Activated T-cell treated with anti-CD3 and anti-CD28 coated beads for 4 hours (primary cell): ENCODE measurements around the gene DCAF8.

Experiments
- DNase-seq: peaks from one replicate; pipeline ENCODE4 v3.0.0-alpha.2; 2020

Gene DCAF8

DNA sequence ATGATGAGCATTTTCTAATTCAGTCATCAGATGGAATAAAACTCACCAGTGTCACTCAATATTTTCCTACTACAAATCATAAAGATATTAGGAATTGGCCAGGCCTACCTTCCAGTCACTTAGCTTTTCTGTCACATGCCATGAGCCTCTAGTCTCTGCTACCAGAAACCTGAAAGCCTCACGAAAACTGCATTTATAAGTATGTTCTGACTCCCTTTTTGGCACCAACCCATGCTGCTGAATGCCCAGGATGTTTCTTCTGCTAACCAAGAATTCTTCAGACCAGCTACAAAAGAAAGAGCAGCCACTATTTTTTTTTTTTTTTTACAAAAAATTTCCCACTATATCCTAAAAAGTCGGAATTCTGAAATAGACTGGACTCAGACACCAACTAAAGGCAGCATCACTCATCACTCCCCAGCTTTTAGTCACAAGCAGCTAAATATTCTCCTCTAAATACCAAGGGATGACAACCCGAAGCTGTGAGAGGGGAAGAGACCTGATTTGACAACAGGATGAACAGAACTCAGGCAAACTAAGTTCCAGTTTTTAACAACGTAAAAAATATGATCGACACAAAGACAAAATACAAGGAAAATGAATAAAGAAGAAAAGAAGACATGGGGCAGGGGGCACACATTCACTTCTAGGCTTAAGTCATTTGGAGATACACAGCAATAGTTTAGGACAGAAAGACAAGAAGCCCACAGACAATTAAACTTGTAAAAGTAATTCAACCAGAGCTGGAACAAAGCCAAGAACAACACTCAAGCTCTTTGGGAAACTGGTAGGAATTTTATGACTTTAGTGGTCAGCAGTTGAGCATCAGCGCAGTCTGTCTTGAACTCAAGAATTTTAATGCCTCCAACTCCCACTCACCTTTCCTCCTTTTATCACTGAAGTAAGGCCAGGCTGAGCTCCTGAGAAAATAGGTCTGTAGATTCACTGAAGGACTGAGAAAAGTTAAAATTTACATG is 1.7 kb downstream of the DCAF8 start:
- DNase-seq: no peak

- no peak for DNase-seq
Measured at GRCh38 chr1:160258177-160258798, 4.1 kb downstream of the DCAF8 start.

GRCh38 chr1:160257411-160258015 is 4.8 kb downstream of the DCAF8 start:
- no peak for DNase-seq

DNA sequence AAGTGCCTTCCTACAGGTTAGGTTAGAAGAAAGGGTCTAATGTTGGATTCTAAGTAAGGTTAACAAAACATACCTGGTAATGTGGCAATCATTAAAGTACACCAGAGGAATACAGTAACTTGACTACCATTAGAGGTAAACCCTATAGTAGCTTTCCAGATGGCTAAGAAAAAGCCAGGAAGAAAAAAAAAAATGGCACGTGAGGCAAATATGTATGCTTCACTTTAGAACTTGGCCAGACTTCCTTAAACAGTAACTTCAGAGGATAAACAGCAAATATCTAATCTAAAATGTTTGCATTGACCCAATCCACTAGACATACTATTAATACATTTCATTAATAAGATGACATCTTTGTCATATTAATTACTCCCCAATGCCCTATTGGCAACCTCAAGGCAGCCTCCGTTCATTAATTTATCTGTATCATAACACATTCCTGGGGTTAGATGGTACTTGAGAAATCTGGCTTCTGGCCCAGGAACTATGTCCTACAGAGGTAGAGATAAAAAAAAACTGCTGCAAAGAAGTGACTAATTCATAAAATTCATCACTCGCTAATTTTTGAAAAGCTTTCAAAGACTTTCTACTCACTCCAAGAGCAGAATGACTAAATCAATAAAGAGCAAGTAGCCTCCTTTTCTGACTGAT is 5.8 kb downstream of the DCAF8 start:
- no peak for DNase-seq

GRCh38 chr1:160255781-160256300 is 6.5 kb downstream of the DCAF8 start:
- no peak for DNase-seq

- peak; percentile 49 for DNase-seq
Measured at GRCh38 chr1:160251687-160252526, 10.4 kb downstream of the DCAF8 start.

DNA sequence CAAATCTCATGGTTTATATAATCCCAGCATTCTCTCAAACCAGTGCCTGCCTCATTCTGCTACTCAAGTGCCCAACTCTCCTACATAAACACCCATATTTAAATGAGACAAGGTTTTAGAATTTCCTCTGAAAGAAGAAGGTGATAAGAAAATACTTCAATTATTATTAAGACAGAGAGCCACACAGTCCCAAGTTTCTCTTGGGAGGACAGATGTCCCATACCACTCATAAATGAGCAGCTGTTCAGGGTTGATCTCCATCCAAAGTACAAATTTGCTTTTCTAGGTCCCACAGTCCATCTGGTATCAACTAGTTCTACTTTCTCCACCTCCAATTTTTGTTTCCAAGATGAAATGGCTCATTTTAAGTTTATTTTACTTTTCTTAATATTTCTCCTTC is 11.3 kb downstream of the DCAF8 start:
- DNase-seq: no peak

DNA sequence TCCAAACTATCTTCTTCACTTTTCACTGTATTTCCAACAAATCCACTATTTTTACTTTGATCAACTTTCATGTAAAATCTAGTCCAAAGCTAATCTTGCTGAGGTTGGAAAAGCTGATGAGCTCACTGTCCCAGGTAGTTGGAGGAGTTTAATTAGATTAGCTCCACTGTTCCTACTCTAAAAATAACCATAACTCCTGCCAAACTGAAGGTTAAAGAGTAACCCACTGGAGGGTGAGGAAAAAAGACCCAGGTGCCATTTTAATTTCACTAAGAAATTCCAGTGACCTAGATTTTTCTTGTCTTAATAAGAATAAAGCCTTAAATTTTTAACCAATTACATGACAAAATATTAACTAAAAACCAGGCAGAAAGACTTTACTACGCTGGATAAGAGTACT is 15.3 kb downstream of the DCAF8 start:
- DNase-seq: no peak

- DNase-seq: no peak
Measured at GRCh38 chr1:160245434-160245833, 16.9 kb downstream of the DCAF8 start.

DNA sequence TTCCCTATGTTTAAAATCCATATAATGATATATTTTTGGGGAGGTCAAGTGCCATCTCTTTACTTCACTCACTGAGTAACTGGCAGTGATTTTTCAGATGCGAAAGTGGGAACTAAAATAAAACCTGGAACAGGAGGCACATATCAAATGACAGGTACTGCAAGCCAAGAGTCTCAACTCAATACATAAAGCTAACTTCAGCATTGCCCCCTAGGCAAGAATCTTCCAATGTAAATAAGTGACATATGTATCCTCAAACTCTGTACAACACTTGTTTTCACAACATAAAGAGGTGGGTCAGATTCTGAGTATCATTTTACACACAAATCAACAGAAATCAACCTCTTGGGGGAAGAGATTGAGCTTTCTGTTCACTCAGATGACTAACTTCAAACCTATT is 18.1 kb downstream of the DCAF8 start:
- no peak for DNase-seq

- DNase-seq: no peak
Measured at GRCh38 chr1:160243767-160244166, 18.6 kb downstream of the DCAF8 start.

DNA sequence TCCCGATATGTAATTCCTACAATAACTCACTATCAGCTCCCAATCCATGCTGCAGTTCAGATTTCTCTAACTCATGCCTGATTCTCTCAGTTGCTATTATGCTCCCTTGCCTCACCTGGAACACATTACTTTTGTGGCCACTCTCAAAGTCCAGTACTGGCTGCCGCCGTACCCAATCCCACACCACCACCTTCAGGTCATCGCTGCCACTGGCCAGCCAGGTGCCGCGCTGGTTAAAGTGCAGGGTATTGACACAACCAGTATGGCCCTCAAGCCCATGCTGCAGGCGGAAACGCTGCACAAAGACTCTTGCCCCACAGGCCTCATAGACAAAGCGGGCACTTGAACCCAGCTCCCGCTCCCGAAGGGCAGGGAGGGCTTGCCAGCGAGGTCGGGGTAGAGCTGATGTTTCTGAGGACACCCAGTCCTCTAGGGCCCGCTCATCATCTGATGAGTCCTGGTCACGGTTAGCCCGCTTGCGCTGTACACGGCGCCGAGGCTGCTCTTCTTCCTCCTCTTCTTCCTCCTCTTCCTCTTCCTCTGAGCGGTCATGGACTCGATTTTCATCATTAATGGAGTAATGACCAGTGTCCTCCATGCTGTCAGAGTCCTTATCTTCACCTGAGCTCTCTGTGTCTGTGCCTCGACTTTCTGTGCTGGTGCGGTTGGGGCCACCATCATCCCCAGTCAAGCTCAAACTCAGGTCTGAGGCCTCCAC is 22.6 kb downstream of the DCAF8 start:
- DNase-seq: no peak

- no peak for DNase-seq
Measured at GRCh38 chr1:160238408-160238807, 23.9 kb downstream of the DCAF8 start.

DNA sequence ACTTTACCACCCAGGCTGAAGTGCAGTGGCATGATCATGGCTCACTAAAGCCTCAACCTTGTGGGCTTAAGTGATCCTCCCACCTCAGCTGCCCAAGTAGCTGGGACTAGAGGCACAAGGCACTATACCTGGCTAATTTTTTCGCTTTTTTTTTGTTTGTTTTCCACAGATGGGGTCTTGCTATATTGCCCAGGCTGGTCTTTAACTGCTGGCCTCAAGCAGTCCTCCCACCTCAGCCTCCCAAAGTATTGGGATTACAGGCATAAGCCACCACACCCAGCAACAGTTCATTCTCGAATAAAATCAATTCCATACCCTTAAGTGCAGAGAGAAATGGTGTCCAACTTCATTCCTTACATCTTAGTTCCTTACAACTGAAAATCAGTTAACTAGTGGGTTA is 24.8 kb downstream of the DCAF8 start:
- DNase-seq: no peak

GRCh38 chr1:160236806-160237205 is 25.5 kb downstream of the DCAF8 start:
- no peak for DNase-seq

- DNase-seq: no peak
Measured at GRCh38 chr1:160232911-160233310, 29.4 kb downstream of the DCAF8 start.

DNA sequence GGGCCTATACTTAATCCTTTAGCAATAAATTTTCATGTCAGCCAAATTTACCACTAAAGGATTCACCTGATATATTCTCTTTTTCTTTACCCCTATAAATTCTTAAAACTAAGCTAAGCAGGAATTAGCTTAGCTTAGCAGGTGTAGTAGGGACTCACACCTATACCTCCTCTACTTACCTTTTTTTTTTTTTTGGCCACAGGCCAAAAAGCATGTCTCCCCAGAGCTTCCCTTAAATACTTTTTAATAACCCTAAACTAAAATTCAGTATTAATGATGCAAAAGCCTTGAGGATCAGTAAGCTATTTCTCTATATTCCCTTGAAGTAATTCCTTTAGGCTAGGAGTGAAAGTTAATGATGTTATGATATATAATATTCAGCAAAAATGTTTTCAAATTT is 33.9 kb downstream of the DCAF8 start:
- no peak for DNase-seq

- no peak for DNase-seq
Measured at GRCh38 chr1:160227561-160227960, 34.8 kb downstream of the DCAF8 start.

DNA sequence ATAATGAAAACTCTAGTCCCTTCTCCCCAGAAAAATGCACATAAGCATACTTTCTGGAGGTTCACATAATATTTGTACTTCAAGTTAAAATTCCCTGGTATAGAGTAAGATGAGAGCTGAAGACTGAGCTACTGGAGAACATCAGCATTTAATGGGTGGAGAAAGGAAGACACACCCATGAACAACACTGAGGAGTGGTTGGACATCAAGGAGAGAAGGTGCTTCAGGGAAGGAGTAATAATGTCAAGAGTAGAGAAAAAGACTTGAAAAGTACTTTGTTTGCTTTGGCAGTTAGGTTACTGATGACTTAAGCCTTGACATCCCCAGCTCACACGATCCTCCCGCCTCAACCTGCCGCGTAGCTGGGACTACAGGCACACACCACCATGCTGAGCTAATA is 35.3 kb downstream of the DCAF8 start:
- no peak for DNase-seq

GRCh38 chr1:160226623-160227022 is 35.7 kb downstream of the DCAF8 start:
- no peak for DNase-seq

DNA sequence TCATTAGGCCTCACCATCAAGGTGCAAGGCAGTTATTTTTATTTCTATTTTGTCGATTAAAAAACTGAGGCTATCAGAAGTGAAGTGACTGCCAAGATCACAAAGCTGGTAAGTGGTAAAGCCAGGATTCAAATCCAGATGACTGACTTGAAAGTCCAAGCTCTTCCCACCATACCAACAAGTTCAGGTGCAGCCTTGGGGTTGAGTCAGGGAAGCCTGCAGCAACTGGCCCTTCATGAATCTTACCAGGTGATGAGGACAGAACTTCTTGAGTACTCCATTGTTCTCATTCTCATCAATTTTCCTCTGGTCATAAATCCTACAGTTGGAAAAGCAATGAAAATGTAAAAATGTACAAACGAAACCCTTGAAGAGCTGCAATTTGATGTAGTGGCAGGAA is 37.0 kb downstream of the DCAF8 start:
- DNase-seq: no peak

GRCh38 chr1:160224606-160225005 is 37.7 kb downstream of the DCAF8 start:
- DNase-seq: no peak
